Astrocyte (in vitro differentiated cells and primary cell): ENCODE measurements around the gene DYSF.

Experiments used
- CTCF ChIP-seq: IDR thresholded peaks from 2 replicates; pipeline ENCODE4 v1.5.1; 2011; ENCODE audit warnings: low read depth, mild to moderate bottlenecking, inconsistent platforms, low read length, moderate library complexity; ENCODE audit not compliant: insufficient read depth
- EZH2 ChIP-seq: IDR thresholded peaks from 2 replicates; pipeline ENCODE4 v1.6.1; 2012; ENCODE audit warnings: mild to moderate bottlenecking, low read length, inconsistent platforms; ENCODE audit not compliant: insufficient read depth

- TF ChIP-seq CTCF, result no peak
- TF ChIP-seq EZH2, result no peak
Observed at GRCh38 chr2:71496156-71496770, 42.9 kb downstream of the DYSF start.
